Hepatocyte (in vitro differentiated cells): ENCODE measurements around the gene ELOVL5.

Experiments used
- EZH2 ChIP-seq: fragments of 200-600 bp; sonication (generic); IDR thresholded peaks from 2 replicates; pipeline ENCODE4 v1.6.1; 2016; ENCODE audit warnings: antibody characterized with exemption, mild to moderate bottlenecking, borderline replicate concordance
- EZH2phosphoT487 ChIP-seq: fragments of 200-600 bp; sonication (generic); IDR thresholded peaks from one replicate; pipeline ENCODE4 v1.6.1; 2018; ENCODE audit warnings: antibody characterized with exemption, mild to moderate bottlenecking, low read depth, moderate library complexity; ENCODE audit not compliant: unreplicated experiment, severe bottlenecking
- TF ChIP-seq, protein P1 (sequence below): fragments of 200-600 bp; sonication (generic); IDR thresholded peaks from 2 replicates; pipeline ENCODE4 v1.5.1; 2016; ENCODE audit warnings: antibody characterized with exemption, mild to moderate bottlenecking; ENCODE audit not compliant: poor library complexity

DNA sequence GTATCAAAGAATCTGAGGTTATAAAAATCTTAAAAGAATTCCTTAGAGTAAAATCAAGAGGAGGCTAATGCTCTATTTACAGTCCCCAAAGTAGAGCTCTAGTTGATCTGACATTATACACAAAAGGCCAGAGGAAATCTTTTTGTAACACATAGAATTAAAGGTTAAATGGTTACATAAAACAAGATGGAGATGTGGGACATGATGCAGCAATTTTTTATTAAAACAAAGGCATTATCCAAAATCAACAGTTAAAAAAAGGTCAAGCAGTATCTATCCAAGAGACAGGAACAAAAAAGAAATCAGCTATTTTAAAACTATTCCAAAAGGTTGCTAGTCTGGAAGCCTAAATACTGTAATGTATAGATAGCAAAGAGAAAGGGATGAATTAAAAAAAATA is 20.4 kb downstream of the ELOVL5 start:
- TF ChIP-seq EZH2 (no peak), EZH2phosphoT487 (no peak)
- TF ChIP-seq, protein P1, sequence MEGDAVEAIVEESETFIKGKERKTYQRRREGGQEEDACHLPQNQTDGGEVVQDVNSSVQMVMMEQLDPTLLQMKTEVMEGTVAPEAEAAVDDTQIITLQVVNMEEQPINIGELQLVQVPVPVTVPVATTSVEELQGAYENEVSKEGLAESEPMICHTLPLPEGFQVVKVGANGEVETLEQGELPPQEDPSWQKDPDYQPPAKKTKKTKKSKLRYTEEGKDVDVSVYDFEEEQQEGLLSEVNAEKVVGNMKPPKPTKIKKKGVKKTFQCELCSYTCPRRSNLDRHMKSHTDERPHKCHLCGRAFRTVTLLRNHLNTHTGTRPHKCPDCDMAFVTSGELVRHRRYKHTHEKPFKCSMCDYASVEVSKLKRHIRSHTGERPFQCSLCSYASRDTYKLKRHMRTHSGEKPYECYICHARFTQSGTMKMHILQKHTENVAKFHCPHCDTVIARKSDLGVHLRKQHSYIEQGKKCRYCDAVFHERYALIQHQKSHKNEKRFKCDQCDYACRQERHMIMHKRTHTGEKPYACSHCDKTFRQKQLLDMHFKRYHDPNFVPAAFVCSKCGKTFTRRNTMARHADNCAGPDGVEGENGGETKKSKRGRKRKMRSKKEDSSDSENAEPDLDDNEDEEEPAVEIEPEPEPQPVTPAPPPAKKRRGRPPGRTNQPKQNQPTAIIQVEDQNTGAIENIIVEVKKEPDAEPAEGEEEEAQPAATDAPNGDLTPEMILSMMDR = no peak
